Measurements from ENCODE around the gene UBAC1.
A peak's percentile ranks its signal among the peaks of the same experiment; 100 is the strongest.
"Not testable (repeated sequence)": the region's sequence is repeated elsewhere in the genome, so short reads cannot be mapped to it uniquely, and the experiment has no call there.

Gene UBAC1

GRCh38 chr9:135921749-135922310, 39.3 kb downstream of the UBAC1 start:
- DNase-seq (ENCODE audit: low read depth) = no peak

GRCh38 chr9:135920973-135921585, 40.1 kb downstream of the UBAC1 start:
- no peak for DNase-seq (ENCODE audit: low read depth)

- no peak for DNase-seq (ENCODE audit: low read depth)
These were observed 40.8 kb downstream of the UBAC1 start for GRCh38 chr9:135920256-135920930.

- DNase-seq (ENCODE audit: low read depth) = no peak
These were observed 41.8 kb downstream of the UBAC1 start for GRCh38 chr9:135919318-135919890.

- DNase-seq (ENCODE audit: low read depth) = not testable (repeated sequence)
These were observed 44.9 kb downstream of the UBAC1 start for GRCh38 chr9:135916227-135916626.

- DNase-seq (ENCODE audit: low read depth) = no peak
These were observed 46.3 kb downstream of the UBAC1 start for GRCh38 chr9:135914921-135915320.

- DNase-seq (ENCODE audit: low read depth) = not testable (repeated sequence)
These were observed 49.9 kb downstream of the UBAC1 start for GRCh38 chr9:135911233-135911632.

- DNase-seq (ENCODE audit: low read depth) = no peak
These were observed 50.4 kb downstream of the UBAC1 start for GRCh38 chr9:135910757-135911156.

GRCh38 chr9:135910216-135910615, 51.0 kb downstream of the UBAC1 start:
- DNase-seq (ENCODE audit: low read depth) = no peak

GRCh38 chr9:135909371-135909770, 51.8 kb downstream of the UBAC1 start:
- DNase-seq (ENCODE audit: low read depth) = no peak

GRCh38 chr9:135908754-135909204, 52.4 kb downstream of the UBAC1 start:
- DNase-seq (ENCODE audit: low read depth) = no peak

- DNase-seq (ENCODE audit: low read depth) = no peak
These were observed 53.0 kb downstream of the UBAC1 start for GRCh38 chr9:135908093-135908753.

GRCh38 chr9:135907431-135908092, 53.6 kb downstream of the UBAC1 start, which contains the start of gene CAMSAP1:
Gene CAMSAP1, minus strand, starts transcription at chr9:135907546. Its CDS starts 387 bp downstream, at chr9:135907159.
- DNase-seq (ENCODE audit: low read depth) = peak; percentile 31

GRCh38 chr9:135907006-135907430, 54.2 kb downstream of the UBAC1 start:
- no peak for DNase-seq (ENCODE audit: low read depth)

GRCh38 chr9:135906291-135907005, 54.7 kb downstream of the UBAC1 start:
- DNase-seq (ENCODE audit: low read depth) = no peak

- DNase-seq (ENCODE audit: low read depth) = no peak
These were observed 55.6 kb downstream of the UBAC1 start for GRCh38 chr9:135905380-135906258.

- no peak for DNase-seq (ENCODE audit: low read depth)
These were observed 57.2 kb downstream of the UBAC1 start for GRCh38 chr9:135903786-135904520.

- DNase-seq (ENCODE audit: low read depth) = no peak
These were observed 57.9 kb downstream of the UBAC1 start for GRCh38 chr9:135903358-135903656.

- no peak for DNase-seq (ENCODE audit: low read depth)
These were observed 58.4 kb downstream of the UBAC1 start for GRCh38 chr9:135902655-135903357.
